Neutrophil (primary cell): ENCODE data around the gene ZNF511.

Source experiments
- H3K27ac ChIP-seq: fragments of 200-600 bp; sonication (generic); 2 replicates; pipeline ENCODE4 v1.5.1; 2016; ENCODE audit warnings: mild to moderate bottlenecking, moderate library complexity
- H3K27me3 ChIP-seq: fragments of 200-600 bp; sonication (generic); 2 replicates; pipeline ENCODE4 v1.6.0; 2016; ENCODE audit warnings: mild to moderate bottlenecking
- H3K36me3 ChIP-seq: fragments of 200-600 bp; sonication (generic); 2 replicates; pipeline ENCODE4 v1.5.1; 2017
- H3K4me1 ChIP-seq, 2 experiments: fragments of 200-600 bp in 1 of 2; sonication (generic) in 1 of 2; 1 replicate in 1 of 2; 2 replicates in 1 of 2; pipeline versions ENCODE4 v1.5.1 to v1.6.1; 2013 to 2016; ENCODE audit warnings: low read depth in 1 of 2, low read length in 1 of 2, mild to moderate bottlenecking in 1 of 2, moderate library complexity in 1 of 2; ENCODE audit not compliant: control insufficient read depth in 1 of 2, insufficient read depth in 1 of 2
- H3K4me3 ChIP-seq, 2 experiments: fragments of 200-600 bp in 1 of 2; sonication (generic) in 1 of 2; 1 replicate in 1 of 2; 2 replicates in 1 of 2; pipeline ENCODE4 v1.5.1; 2013 to 2016; ENCODE audit warnings: low read depth in 1 of 2, low read length in 1 of 2, mild to moderate bottlenecking in 1 of 2, moderate library complexity in 1 of 2
- H3K9me3 ChIP-seq: fragments of 200-600 bp; sonication (generic); 2 replicates; pipeline ENCODE4 v1.5.1; 2016
- CTCF ChIP-seq: fragments of 200-600 bp; sonication (generic); IDR thresholded peaks from 2 replicates; pipeline ENCODE4 v1.5.1; 2016; ENCODE audit warnings: antibody characterized with exemption

The ZNF511 gene

GRCh38 chr10:133308421-133309099, at the start of gene ZNF511, which contains the start of gene TUBGCP2:
Gene ZNF511 (plus strand): TSS chr10:133308914. CDS start chr10:133308944, 30 bp downstream.
Gene TUBGCP2 (minus strand): TSS chr10:133308872. CDS start chr10:133302941, 5,931 bp downstream.
- H3K27me3 ChIP-seq: no peaks in the 10 kb centered on the region
- H3K27ac ChIP-seq: peak within 1 kb of the TSS; percentile 99
- peak within 1 kb of the TSS; percentile 89 to 92 for H3K4me3 ChIP-seq
- peaks cover 13 to 29% of the 10 kb centered on the region in 2 experiments for H3K4me1 ChIP-seq
- H3K36me3 ChIP-seq: peaks cover 13% of the 10 kb centered on the region
- no peaks in the 10 kb centered on the region for H3K9me3 ChIP-seq
- TF ChIP-seq CTCF: peak; percentile 52

GRCh38 chr10:133259602-133259989, 49.1 kb upstream of the ZNF511 start:
- H3K4me1 ChIP-seq: peaks cover 71 to 73% of the 10 kb centered on the region in 2 experiments
- TF ChIP-seq CTCF: no peak
- H3K4me3 ChIP-seq: peak overlapping the region; percentile 53 to 58
- peaks cover 26% of the 10 kb centered on the region for H3K36me3 ChIP-seq
- H3K9me3 ChIP-seq: no peaks in the 10 kb centered on the region
- peaks cover 30% of the 10 kb centered on the region for H3K27me3 ChIP-seq
- H3K27ac ChIP-seq: peak overlapping the region; percentile 94

- Histone ChIP-seq H3K36me3 (peaks cover 41% of the 10 kb centered on the region), H3K4me3 (peak overlapping the region; percentile 72 to 73), H3K9me3 (no peaks in the 10 kb centered on the region), H3K4me1 (peaks cover 84 to 86% of the 10 kb centered on the region in 2 experiments), H3K27me3 (peaks cover 15% of the 10 kb centered on the region), H3K27ac (peak overlapping the region; percentile 93)
- TF ChIP-seq CTCF: no peak
These were observed 47.6 kb upstream of the ZNF511 start for GRCh38 chr10:133260895-133261725.

- no peak for TF ChIP-seq CTCF
- Histone ChIP-seq H3K4me1 (peaks cover 84 to 88% of the 10 kb centered on the region in 2 experiments), H3K36me3 (peaks cover 48% of the 10 kb centered on the region), H3K27me3 (peaks cover 7% of the 10 kb centered on the region), H3K4me3 (peak overlapping the region; percentile 72 to 73), H3K27ac (peak overlapping the region; percentile 93), H3K9me3 (no peaks in the 10 kb centered on the region)
These were observed 46.9 kb upstream of the ZNF511 start for GRCh38 chr10:133261726-133262325.

- Histone ChIP-seq H3K27ac (peak overlapping the region; percentile 93), H3K4me3 (peak overlapping the region; percentile 42 to 50), H3K27me3 (peaks cover 6% of the 10 kb centered on the region), H3K4me1 (peaks cover 75 to 84% of the 10 kb centered on the region in 2 experiments), H3K9me3 (no peaks in the 10 kb centered on the region), H3K36me3 (peaks cover 57% of the 10 kb centered on the region)
- no peak for TF ChIP-seq CTCF
These were observed 46.0 kb upstream of the ZNF511 start for GRCh38 chr10:133262696-133263095.
